ENCODE data around the gene C1orf210.

- TF ChIP-seq CTCF (conservative IDR thresholded peaks at IDR 0.05) (no peak), EZH2 (IDR thresholded peaks at IDR 0.05; ENCODE audit: low read depth) (no peak)
Observed at GRCh38 chr1:43284065-43284464, 1.3 kb downstream of the C1orf210 start.
